SK-N-SH treated with all-trans-retinoic acid at 6 μM for 48 hours (cell line): Measurements from ENCODE around the gene SIN3B.

Source experiments
- PATZ1 ChIP-seq: fragments of 250-450 bp; sonication (Bioruptor Pico); IDR thresholded peaks from 2 replicates; pipeline ENCODE4 v1.8.0; 2020; ENCODE audit warnings: mild to moderate bottlenecking, moderate library complexity, borderline replicate concordance
- ZFP3 ChIP-seq: fragments of 250-450 bp; sonication (Bioruptor Pico); IDR thresholded peaks from 2 replicates; pipeline ENCODE4 v1.5.0; 2020; ENCODE audit warnings: mild to moderate bottlenecking, moderate library complexity
- ZFP30 ChIP-seq: fragments of 450-650 bp; formaldehyde crosslinking; IDR thresholded peaks from 2 replicates; pipeline ENCODE4 v1.5.0; 2022; ENCODE audit warnings: mild to moderate bottlenecking, moderate library complexity

DNA sequence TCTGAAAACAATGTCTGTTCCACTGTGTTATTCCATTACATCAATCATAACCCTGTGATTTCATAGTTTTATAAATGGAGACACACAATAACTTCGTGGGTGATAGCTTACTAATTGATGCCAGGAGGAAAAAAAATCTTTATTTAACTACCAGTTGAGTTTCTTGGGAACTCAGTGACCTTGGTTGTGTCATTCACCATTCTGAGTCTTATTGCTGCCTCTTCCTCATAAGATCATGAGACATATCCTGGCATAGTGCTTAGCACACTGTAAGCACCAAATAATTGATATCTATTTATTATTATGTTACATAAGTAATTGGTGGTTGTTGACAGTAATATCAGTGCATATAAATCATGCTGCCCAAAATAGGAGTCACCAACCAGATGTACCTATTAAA is 39.1 kb upstream of the SIN3B start:
- no peak for TF ChIP-seq ZFP30 (CRISPR knock-in tag)
- TF ChIP-seq ZFP3 (CRISPR knock-in tag), result no peak
- no peak for TF ChIP-seq PATZ1 (CRISPR knock-in tag)
